SU-DHL-6 (cell line): ENCODE measurements around the gene YAF2.

Source experiments
- EZH2phosphoT487 ChIP-seq: fragments of 200-600 bp; sonication (generic), shearing (Covaris generic); conservative IDR thresholded peaks from 2 replicates; pipeline ENCODE4 v1.6.1; 2018; ENCODE audit warnings: mild to moderate bottlenecking, antibody characterized with exemption, low read length, moderate library complexity, mixed read lengths
- TF ChIP-seq, protein P1 (sequence below): fragments of 200-600 bp; sonication (generic); IDR thresholded peaks from one replicate; pipeline ENCODE4 v1.5.1; 2017; ENCODE audit warnings: antibody characterized with exemption, mild to moderate bottlenecking, low read length, moderate library complexity; ENCODE audit not compliant: insufficient read depth, poor library complexity, severe bottlenecking

DNA sequence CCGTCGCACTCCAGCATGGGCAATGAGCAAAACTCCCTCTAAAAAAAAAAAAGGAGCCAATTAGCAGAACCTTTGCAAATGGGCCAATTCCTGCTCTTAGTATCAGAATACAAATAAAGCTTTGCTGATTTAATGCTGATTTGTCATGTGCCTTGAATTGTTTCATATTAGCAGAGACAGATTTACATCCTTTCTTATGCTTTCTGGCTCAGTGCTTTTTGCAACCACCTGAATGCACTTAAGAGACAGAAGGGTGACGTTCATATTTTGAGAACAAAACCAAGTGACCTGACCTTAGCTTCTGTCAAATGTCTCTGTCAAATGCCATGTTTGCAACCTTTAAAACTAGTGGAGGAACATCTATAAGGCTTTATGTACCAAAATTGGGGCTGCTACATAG lies 43.8 kb upstream of the YAF2 start:
- TF ChIP-seq, protein P1, sequence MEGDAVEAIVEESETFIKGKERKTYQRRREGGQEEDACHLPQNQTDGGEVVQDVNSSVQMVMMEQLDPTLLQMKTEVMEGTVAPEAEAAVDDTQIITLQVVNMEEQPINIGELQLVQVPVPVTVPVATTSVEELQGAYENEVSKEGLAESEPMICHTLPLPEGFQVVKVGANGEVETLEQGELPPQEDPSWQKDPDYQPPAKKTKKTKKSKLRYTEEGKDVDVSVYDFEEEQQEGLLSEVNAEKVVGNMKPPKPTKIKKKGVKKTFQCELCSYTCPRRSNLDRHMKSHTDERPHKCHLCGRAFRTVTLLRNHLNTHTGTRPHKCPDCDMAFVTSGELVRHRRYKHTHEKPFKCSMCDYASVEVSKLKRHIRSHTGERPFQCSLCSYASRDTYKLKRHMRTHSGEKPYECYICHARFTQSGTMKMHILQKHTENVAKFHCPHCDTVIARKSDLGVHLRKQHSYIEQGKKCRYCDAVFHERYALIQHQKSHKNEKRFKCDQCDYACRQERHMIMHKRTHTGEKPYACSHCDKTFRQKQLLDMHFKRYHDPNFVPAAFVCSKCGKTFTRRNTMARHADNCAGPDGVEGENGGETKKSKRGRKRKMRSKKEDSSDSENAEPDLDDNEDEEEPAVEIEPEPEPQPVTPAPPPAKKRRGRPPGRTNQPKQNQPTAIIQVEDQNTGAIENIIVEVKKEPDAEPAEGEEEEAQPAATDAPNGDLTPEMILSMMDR = no peak
- no peak for TF ChIP-seq EZH2phosphoT487
